ENCODE measurements around the gene CNTN4. TPM values are rescaled to one million over a fixed set of nuclear protein-coding genes. Genes with fewer than 3 reads are reported as not detected.

Gene CNTN4
- total RNA-seq, 1 donor from 2014 or later: 0.52 TPM

- no peaks in the 10 kb centered on the region for H3K27me3 Mint-ChIP-seq (ENCODE audit: low read depth)
- H3K27ac Mint-ChIP-seq (ENCODE audit: unreplicated experiment): no peak overlapping the region
- H3K4me3 Mint-ChIP-seq (ENCODE audit: unreplicated experiment): no peak overlapping the region
- H3K36me3 Mint-ChIP-seq (ENCODE audit: low read depth): no peaks in the 10 kb centered on the region
- no peaks in the 10 kb centered on the region for H3K4me1 Mint-ChIP-seq (ENCODE audit: low read depth)
- no peak for TF ChIP-seq CTCF (IDR thresholded peaks at IDR 0.05)
- H3K9me3 Mint-ChIP-seq (ENCODE audit: low read depth): no peaks in the 10 kb centered on the region
- DNase-seq (ENCODE audit: low spot score): no peak
These were observed 562.4 kb downstream of the CNTN4 start for GRCh38 chr3:2661078-2661477.

DNA sequence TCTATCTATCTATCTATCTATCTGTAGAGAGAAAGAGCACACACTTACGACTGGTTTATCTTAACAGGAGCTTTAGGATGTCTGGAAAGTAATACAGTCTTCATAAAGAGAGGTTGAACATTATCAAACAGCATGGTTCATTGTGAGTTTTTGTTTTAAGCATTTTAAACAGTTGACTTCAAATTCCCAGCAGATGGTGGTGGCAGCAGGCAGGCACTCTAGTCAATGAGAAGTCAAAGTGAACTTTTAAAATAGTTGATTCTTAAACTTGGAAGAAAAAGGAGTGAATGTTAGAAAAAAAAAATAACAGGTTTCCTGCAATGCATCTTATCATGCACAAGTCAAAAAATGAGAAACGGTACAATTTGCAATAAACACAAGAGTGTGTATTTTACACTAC is 578.8 kb downstream of the CNTN4 start:
- TF ChIP-seq CTCF (IDR thresholded peaks at IDR 0.05): no peak
- Mint-ChIP-seq H3K4me3 (ENCODE audit: unreplicated experiment) (no peak overlapping the region), H3K36me3 (ENCODE audit: low read depth) (no peaks in the 10 kb centered on the region), H3K27me3 (ENCODE audit: low read depth) (no peaks in the 10 kb centered on the region), H3K4me1 (ENCODE audit: low read depth) (no peaks in the 10 kb centered on the region), H3K27ac (ENCODE audit: unreplicated experiment) (no peak overlapping the region), H3K9me3 (ENCODE audit: low read depth) (peaks cover 2% of the 10 kb centered on the region)
- DNase-seq (ENCODE audit: low spot score): no peak

GRCh38 chr3:2680236-2680635 is 581.6 kb downstream of the CNTN4 start:
- Mint-ChIP-seq H3K27me3 (ENCODE audit: low read depth) (no peaks in the 10 kb centered on the region), H3K27ac (ENCODE audit: unreplicated experiment) (no peak overlapping the region), H3K4me1 (ENCODE audit: low read depth) (no peaks in the 10 kb centered on the region), H3K9me3 (ENCODE audit: low read depth) (no peaks in the 10 kb centered on the region), H3K4me3 (ENCODE audit: unreplicated experiment) (no peak overlapping the region), H3K36me3 (ENCODE audit: low read depth) (no peaks in the 10 kb centered on the region)
- DNase-seq (ENCODE audit: low spot score): no peak
- no peak for TF ChIP-seq CTCF (IDR thresholded peaks at IDR 0.05)

GRCh38 chr3:2684046-2684445 is 585.4 kb downstream of the CNTN4 start:
- Mint-ChIP-seq H3K9me3 (ENCODE audit: low read depth) (no peaks in the 10 kb centered on the region), H3K27ac (ENCODE audit: unreplicated experiment) (no peak overlapping the region), H3K36me3 (ENCODE audit: low read depth) (no peaks in the 10 kb centered on the region)

DNA sequence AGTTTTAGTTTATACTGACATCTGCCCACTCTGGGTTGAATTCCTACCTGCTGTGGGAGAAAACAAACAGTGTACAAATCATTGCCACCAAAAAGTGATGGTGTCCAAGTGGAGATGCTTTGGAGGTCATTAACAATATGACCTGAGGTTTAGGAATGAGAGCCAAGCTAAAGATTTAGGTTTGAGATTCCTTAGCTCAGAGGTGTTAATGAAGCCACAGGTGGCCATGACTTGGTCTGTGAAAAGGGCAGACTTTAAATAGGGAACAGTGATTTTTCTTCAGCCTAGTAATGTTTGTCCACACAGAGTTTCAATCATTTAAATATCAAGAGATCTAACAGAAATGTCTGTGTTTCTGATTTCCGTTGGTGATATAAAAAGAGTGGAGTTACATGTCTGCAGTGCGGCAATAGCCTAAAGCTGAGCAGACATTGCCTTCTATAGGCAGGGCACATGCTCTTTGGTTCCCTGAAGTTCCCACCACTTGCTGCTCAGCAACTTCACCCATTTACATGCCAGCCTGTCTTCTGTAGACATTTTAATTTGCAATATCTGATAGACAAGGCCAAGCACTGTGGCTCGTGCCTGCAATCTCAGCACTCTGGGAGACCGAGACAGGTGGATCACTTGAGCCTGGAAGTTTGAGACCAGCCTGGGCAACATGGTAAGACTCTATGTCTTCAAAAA is 588.3 kb downstream of the CNTN4 start:
- TF ChIP-seq CTCF (IDR thresholded peaks at IDR 0.05): no peak
- H3K4me3 Mint-ChIP-seq (ENCODE audit: unreplicated experiment): no peak overlapping the region
- no peak for DNase-seq (ENCODE audit: low spot score)
- H3K27me3 Mint-ChIP-seq (ENCODE audit: low read depth): no peaks in the 10 kb centered on the region
- H3K36me3 Mint-ChIP-seq (ENCODE audit: low read depth): no peaks in the 10 kb centered on the region
- no peaks in the 10 kb centered on the region for H3K4me1 Mint-ChIP-seq (ENCODE audit: low read depth)
- no peaks in the 10 kb centered on the region for H3K9me3 Mint-ChIP-seq (ENCODE audit: low read depth)
- no peak overlapping the region for H3K27ac Mint-ChIP-seq (ENCODE audit: unreplicated experiment)

More at GRCh38 chr3:2684046-2684445, 585.4 kb downstream of the CNTN4 start:
- no peak for DNase-seq (ENCODE audit: low spot score)
- no peaks in the 10 kb centered on the region for H3K27me3 Mint-ChIP-seq (ENCODE audit: low read depth)
- H3K4me3 Mint-ChIP-seq (ENCODE audit: unreplicated experiment): no peak overlapping the region
- TF ChIP-seq CTCF (IDR thresholded peaks at IDR 0.05): no peak
- no peaks in the 10 kb centered on the region for H3K4me1 Mint-ChIP-seq (ENCODE audit: low read depth)

Measured in chondrocyte (in vitro differentiated cells).